ENCODE measurements around the gene AGBL1.

AGBL1 gene

GRCh38 chr15:86842199-86842598 is 762.5 kb downstream of the AGBL1 start:
- TF ChIP-seq FOXP2 (optimal IDR thresholded peaks at IDR 0.05; ENCODE audit: borderline replicate concordance, extremely low read depth, extremely low read length, insufficient read depth) (no peak), SIN3A (IDR thresholded peaks at IDR 0.05; ENCODE audit: borderline replicate concordance, insufficient read depth, low read length) (no peak), TAF1 (IDR thresholded peaks at IDR 0.05; ENCODE audit: borderline replicate concordance, insufficient read depth, low read length) (no peak), POLR2AphosphoS5 (IDR thresholded peaks at IDR 0.05; ENCODE audit: low read depth, low read length) (no peak), REST (IDR thresholded peaks at IDR 0.05; ENCODE audit: insufficient read depth in 1 of 2, low read depth in 2 of 2, low read length in 2 of 2) (no peak)

- TF ChIP-seq TAF1 (IDR thresholded peaks at IDR 0.05; ENCODE audit: borderline replicate concordance, insufficient read depth, low read length) (no peak), FOXP2 (optimal IDR thresholded peaks at IDR 0.05; ENCODE audit: borderline replicate concordance, extremely low read depth, extremely low read length, insufficient read depth) (no peak)
Measured at GRCh38 chr15:86846036-86846435, 766.4 kb downstream of the AGBL1 start.

GRCh38 chr15:86849136-86849535 is 769.5 kb downstream of the AGBL1 start:
- TF ChIP-seq TAF1 (IDR thresholded peaks at IDR 0.05; ENCODE audit: borderline replicate concordance, insufficient read depth, low read length) (no peak), FOXP2 (optimal IDR thresholded peaks at IDR 0.05; ENCODE audit: borderline replicate concordance, extremely low read depth, extremely low read length, insufficient read depth) (no peak), POLR2AphosphoS5 (IDR thresholded peaks at IDR 0.05; ENCODE audit: low read depth, low read length) (no peak), SIN3A (IDR thresholded peaks at IDR 0.05; ENCODE audit: borderline replicate concordance, insufficient read depth, low read length) (no peak), REST (IDR thresholded peaks at IDR 0.05; ENCODE audit: insufficient read depth in 1 of 2, low read depth in 2 of 2, low read length in 2 of 2) (no peak)

- TF ChIP-seq SIN3A (IDR thresholded peaks at IDR 0.05; ENCODE audit: borderline replicate concordance, insufficient read depth, low read length) (no peak), FOXP2 (optimal IDR thresholded peaks at IDR 0.05; ENCODE audit: borderline replicate concordance, extremely low read depth, extremely low read length, insufficient read depth) (no peak), REST (IDR thresholded peaks at IDR 0.05; ENCODE audit: insufficient read depth in 1 of 2, low read depth in 2 of 2, low read length in 2 of 2) (no peak), TAF1 (IDR thresholded peaks at IDR 0.05; ENCODE audit: borderline replicate concordance, insufficient read depth, low read length) (no peak), POLR2AphosphoS5 (IDR thresholded peaks at IDR 0.05; ENCODE audit: low read depth, low read length) (no peak)
Measured at GRCh38 chr15:86849558-86850285, 770.1 kb downstream of the AGBL1 start.

GRCh38 chr15:86850939-86851338 is 771.3 kb downstream of the AGBL1 start:
- TF ChIP-seq TAF1 (IDR thresholded peaks at IDR 0.05; ENCODE audit: borderline replicate concordance, insufficient read depth, low read length) (no peak), REST (IDR thresholded peaks at IDR 0.05; ENCODE audit: insufficient read depth in 1 of 2, low read depth in 2 of 2, low read length in 2 of 2) (no peak), SIN3A (IDR thresholded peaks at IDR 0.05; ENCODE audit: borderline replicate concordance, insufficient read depth, low read length) (no peak), POLR2AphosphoS5 (IDR thresholded peaks at IDR 0.05; ENCODE audit: low read depth, low read length) (no peak), FOXP2 (optimal IDR thresholded peaks at IDR 0.05; ENCODE audit: borderline replicate concordance, extremely low read depth, extremely low read length, insufficient read depth) (no peak)

Measured in PFSK-1 (cell line).